Urothelium cell line (cell line): Measurements from ENCODE around the gene TMEM25.
"Not testable (repeated sequence)": the region's sequence is repeated elsewhere in the genome, so short reads cannot be mapped to it uniquely, and the experiment has no call there.

ENCODE experiments used
- DNase-seq: peaks from one replicate; pipeline ENCODE4 v3.0.0; 2011; ENCODE audit warnings: low spot score, mixed read lengths
- FAIRE-seq: peaks from 2 replicates; lab custom pipeline; 2011; peaks lifted over from hg19 to GRCh38; lab: Jason Lieb, UNC

TMEM25 gene

GRCh38 chr11:118530683-118531596 is at the start of gene TMEM25:
TMEM25 (plus strand) TSS chr11:118531192; CDS start chr11:118531802, 610 bp downstream.
- DNase-seq (peak; percentile 81), FAIRE-seq (peak; percentile 58)

- FAIRE-seq, DNase-seq: not testable (repeated sequence)
These were observed 49.8 kb upstream of the TMEM25 start for GRCh38 chr11:118481238-118481637.

GRCh38 chr11:118484405-118484804 is 46.6 kb upstream of the TMEM25 start:
- no peak for FAIRE-seq
- no peak for DNase-seq

- FAIRE-seq, result no peak
- DNase-seq, result no peak
These were observed 45.7 kb upstream of the TMEM25 start for GRCh38 chr11:118485273-118485672.

- FAIRE-seq, result no peak
- DNase-seq, result peak; percentile 56
These were observed 42.4 kb upstream of the TMEM25 start for GRCh38 chr11:118488480-118489109.

GRCh38 chr11:118491041-118491440 is 40.0 kb upstream of the TMEM25 start:
- FAIRE-seq (no peak), DNase-seq (no peak)

- DNase-seq, result peak; percentile 21
- no peak for FAIRE-seq
These were observed 33.2 kb upstream of the TMEM25 start for GRCh38 chr11:118497831-118498230.

- FAIRE-seq (no peak), DNase-seq (no peak)
These were observed 27.8 kb upstream of the TMEM25 start for GRCh38 chr11:118503216-118503615.

GRCh38 chr11:118511601-118512000 is 19.4 kb upstream of the TMEM25 start:
- FAIRE-seq (no peak), DNase-seq (no peak)

- FAIRE-seq (no peak), DNase-seq (no peak)
These were observed 16.9 kb upstream of the TMEM25 start for GRCh38 chr11:118514103-118514502.

GRCh38 chr11:118519549-118519948 is 11.4 kb upstream of the TMEM25 start:
- FAIRE-seq (no peak), DNase-seq (no peak)

GRCh38 chr11:118521892-118522311 is 9.1 kb upstream of the TMEM25 start:
- DNase-seq (no peak), FAIRE-seq (no peak)

GRCh38 chr11:118522571-118523072 is 8.4 kb upstream of the TMEM25 start:
- DNase-seq (peak; percentile 32), FAIRE-seq (no peak)

- DNase-seq (no peak), FAIRE-seq (no peak)
These were observed 6.6 kb upstream of the TMEM25 start for GRCh38 chr11:118524356-118524755.

- FAIRE-seq (no peak), DNase-seq (no peak)
These were observed 6.1 kb upstream of the TMEM25 start for GRCh38 chr11:118524757-118525470.

- no peak for DNase-seq
- no peak for FAIRE-seq
These were observed 4.3 kb upstream of the TMEM25 start for GRCh38 chr11:118526688-118527087.

GRCh38 chr11:118527109-118527508 is 3.9 kb upstream of the TMEM25 start, which contains the start of gene TTC36:
TTC36 (plus strand) TSS chr11:118527474; CDS start chr11:118527495, 21 bp downstream.
- DNase-seq, result no peak
- FAIRE-seq, result no peak

GRCh38 chr11:118528511-118528910 is 2.5 kb upstream of the TMEM25 start:
- DNase-seq (no peak), FAIRE-seq (no peak)

- DNase-seq, result no peak
- FAIRE-seq, result no peak
These were observed 1.3 kb upstream of the TMEM25 start for GRCh38 chr11:118529584-118530175.

GRCh38 chr11:118530180-118530682 is 761 bp upstream of the TMEM25 start:
- FAIRE-seq, result no peak
- no peak for DNase-seq
